GM19452 (cell line): ENCODE data around the gene SIGLEC12.
"Not testable (repeated sequence)": the region's sequence is repeated elsewhere in the genome, so short reads cannot be mapped to it uniquely, and the experiment has no call there.

Experiments used
- ATAC-seq: cut with Tn5 transposase; IDR thresholded peaks from one replicate; pipeline ENCODE4 v1.9.1; 2021; ENCODE audit not compliant: unreplicated experiment

Gene SIGLEC12

GRCh38 chr19:51460164-51460992 lies 41.2 kb downstream of the SIGLEC12 start:
- no peak for ATAC-seq

- ATAC-seq: no peak
Measured at GRCh38 chr19:51458899-51459505, 42.6 kb downstream of the SIGLEC12 start.

GRCh38 chr19:51458051-51458645 lies 43.5 kb downstream of the SIGLEC12 start, which contains the start of gene SIGLEC8:
SIGLEC8 (minus strand) TSS chr19:51458454; CDS start chr19:51458387, 67 bp downstream.
- ATAC-seq: no peak

- no peak for ATAC-seq
Measured at GRCh38 chr19:51457351-51458013, 44.1 kb downstream of the SIGLEC12 start.

GRCh38 chr19:51456541-51457290 lies 44.9 kb downstream of the SIGLEC12 start:
- ATAC-seq: no peak

- no peak for ATAC-seq
Measured at GRCh38 chr19:51450730-51451307, 50.8 kb downstream of the SIGLEC12 start.

- ATAC-seq: no peak
Measured at GRCh38 chr19:51448411-51449016, 53.1 kb downstream of the SIGLEC12 start.

GRCh38 chr19:51448011-51448410 lies 53.6 kb downstream of the SIGLEC12 start:
- ATAC-seq: no peak

GRCh38 chr19:51447510-51447909 lies 54.1 kb downstream of the SIGLEC12 start:
- ATAC-seq: not testable (repeated sequence)

- peak; percentile 96 for ATAC-seq
Measured at GRCh38 chr19:51441410-51442390, 59.9 kb downstream of the SIGLEC12 start.
